Activated T-cell treated with anti-CD3 and anti-CD28 coated beads for 4 hours (primary cell): ENCODE data around the gene AGTRAP.

ENCODE experiments used
- DNase-seq: peaks from one replicate; pipeline ENCODE4 v3.0.0-alpha.2; 2020

Gene AGTRAP

DNA sequence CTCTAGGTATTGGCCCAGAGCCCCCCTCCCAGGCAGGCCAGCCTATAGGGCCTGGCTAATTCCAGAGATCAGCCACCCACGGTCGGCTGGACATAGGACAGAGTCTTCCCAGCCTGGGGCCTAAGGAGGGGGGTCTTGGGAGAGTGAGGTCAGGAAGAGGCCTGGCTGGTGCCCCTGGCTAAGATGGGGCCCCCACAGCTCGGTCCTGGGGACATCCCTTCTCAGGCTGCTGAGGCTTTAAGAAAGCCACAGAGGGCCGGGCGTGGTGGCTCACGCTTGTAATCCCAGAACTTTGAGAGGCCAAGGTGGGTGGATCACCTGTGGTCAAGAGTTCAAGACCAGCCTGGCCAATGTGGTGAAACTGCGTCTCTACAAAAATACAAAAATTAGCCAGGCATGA, 28.6 kb downstream of the AGTRAP start:
- no peak for DNase-seq

DNA sequence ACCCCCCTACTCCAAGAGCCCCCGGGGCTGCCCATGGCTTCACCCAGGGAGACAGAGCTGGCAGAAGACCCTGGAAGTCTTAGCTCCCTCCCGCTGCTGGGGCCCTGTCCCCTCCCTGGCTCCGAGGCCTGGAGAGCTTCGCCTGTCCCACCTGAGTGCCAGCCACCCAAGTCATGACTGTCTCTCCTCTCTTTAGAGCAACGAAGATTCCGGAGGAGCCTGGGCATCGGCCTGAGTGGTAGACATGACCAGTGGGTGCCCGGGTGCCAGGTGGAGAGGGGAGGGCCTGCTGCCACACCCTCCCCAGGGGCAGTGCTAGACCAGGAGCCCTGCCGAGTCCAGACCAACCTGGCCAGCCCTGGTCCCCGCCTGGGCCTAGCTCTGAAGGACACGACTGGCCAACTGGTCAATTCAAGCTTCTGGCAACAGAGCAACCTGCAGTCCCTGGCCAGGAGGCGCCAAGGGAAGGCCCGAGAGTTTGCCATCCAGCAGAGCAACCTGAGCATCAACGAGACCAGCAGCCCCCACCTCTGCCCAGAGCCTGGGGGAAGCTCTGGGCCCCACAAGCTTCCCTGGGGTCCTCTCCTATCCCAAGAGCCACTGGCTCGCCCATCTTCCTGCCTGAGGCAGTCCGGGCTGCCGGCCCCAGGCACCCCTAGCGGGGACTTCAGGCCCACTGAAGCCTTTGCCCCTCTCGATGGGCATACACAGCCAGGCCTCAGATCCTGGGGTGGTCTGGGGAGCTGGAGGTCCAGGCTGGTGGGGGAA, 29.9 kb downstream of the AGTRAP start:
- no peak for DNase-seq

GRCh38 chr1:11766429-11766776, 30.5 kb downstream of the AGTRAP start:
- no peak for DNase-seq

DNA sequence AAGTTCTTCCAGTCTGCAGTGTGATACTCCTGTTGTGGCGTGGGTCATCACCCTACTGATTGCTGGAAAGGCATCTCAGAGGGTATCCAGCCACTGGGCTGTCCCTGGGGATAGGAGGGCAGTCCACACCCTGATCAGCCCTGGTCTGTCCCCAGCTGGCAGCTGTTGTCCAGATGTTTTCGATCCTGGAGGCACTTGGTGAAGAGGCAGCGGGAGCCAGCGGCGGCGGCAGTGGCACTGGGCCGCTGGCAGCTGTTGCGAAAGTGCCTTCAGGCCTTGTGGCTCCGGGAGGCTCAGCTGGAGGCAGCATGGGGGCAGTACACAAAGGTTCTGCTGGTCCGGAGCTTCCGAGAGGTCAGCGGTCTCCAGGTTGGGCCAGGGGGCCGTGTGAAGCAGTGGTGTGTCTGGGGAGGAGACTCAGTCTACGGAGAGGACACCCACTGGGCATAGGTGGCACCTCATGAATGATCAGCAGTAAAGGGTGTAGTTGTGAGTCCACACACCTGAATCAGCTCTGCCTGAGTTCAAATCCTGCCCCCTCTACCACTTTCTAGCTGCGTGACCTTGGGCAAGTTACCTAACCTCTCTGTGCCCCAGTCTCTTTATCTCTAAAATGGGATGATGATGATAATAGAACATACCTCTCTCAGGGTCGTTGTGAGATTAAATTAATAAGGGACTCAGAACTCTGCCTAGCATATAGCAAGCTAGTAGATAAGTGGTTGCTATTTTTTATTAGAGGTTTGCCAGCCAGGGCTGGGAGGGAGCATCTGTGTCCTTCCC, 32.2 kb downstream of the AGTRAP start:
- no peak for DNase-seq

- no peak for DNase-seq
These were observed 32.9 kb downstream of the AGTRAP start for GRCh38 chr1:11768821-11769220.

DNA sequence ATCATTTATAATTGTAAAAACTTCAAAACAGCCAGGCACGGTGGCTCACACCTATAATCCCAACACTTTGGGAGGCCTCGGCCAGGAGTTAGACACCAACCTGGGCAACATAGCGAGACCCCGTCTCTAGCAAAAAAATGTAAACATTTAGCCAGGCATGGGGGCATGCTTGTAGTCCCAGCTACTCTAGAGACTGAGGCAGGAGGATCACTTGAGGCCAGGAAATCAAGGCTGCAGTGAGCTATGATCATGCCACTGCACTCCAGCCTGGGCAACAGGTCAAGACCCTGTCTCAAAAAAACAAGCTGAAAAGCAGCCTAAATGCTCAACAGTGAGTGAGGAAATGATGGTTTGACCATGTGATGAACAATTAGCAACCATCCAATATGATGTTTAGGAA, 33.3 kb downstream of the AGTRAP start:
- DNase-seq: no peak

DNA sequence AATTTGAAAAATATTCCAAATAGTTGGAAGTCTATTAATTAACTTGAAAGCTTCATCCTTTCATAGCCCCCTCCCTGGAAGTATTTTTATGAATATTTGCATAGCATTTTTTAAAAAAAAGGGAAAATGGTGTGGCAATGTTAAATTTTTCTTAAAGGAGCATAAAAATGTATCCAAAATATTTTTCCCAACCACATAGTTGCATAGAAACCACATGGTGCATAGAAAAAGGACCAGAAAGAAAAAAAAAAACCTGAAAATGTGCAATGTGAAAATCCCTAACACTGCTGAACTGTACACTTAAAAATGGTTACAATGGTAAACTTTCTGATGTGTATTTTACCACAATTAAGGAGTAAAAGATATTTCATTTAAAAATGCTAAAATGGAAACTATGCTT, 34.1 kb downstream of the AGTRAP start:
- no peak for DNase-seq

GRCh38 chr1:11771481-11772043, 35.6 kb downstream of the AGTRAP start:
- DNase-seq: no peak

DNA sequence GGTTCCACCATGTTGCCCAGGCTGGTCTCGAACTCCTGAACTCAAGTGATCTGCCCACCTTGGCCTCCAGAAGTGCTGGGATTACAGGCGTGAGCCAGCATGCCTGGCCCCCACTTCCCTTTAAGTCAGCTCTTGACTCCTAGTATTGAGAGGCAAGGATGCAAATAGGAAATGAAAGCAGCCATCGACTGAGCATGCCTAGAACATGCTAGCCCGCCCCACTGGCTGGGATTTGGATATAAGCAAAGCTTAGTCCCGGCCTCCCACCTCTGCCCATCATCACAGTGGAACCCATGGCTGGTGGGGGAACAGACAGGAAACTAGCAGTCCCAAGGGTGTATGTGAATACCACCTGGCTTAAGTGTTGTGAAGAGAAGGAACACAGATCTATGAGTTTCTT, 36.5 kb downstream of the AGTRAP start:
- DNase-seq: no peak

GRCh38 chr1:11774753-11775152, 38.8 kb downstream of the AGTRAP start:
- no peak for DNase-seq

DNA sequence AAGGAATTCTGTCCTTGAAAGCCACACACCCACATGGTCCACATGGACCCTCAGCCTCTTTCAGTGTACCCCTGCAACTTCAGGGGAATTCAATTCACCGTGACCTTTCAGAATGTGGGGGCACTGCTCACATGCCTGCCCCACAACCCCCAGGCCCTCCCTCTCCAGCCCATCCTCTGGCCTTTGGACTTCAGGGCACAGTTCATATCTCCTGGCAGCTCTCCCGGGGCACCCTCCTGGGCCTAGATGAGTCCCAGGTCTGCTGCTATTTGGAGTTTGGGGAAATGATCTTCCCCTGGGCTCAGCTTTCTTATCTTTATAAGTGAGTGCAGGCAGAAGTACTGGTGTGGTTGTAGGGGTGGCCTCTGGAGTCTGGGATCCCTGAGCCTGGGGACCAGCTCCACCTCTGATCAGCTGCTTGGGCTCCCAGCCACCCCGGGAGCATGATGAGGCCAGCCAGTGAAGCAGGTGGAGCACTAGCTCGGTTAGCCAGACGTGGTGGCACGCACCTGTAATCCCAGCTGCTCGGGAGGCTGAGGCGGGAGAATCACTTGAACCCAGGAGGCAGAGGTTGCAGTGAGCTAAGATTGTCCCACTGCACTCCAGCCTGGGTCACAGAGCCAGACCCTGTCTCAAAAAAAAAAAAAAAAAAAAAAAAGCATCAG, 41.9 kb downstream of the AGTRAP start:
- no peak for DNase-seq

DNA sequence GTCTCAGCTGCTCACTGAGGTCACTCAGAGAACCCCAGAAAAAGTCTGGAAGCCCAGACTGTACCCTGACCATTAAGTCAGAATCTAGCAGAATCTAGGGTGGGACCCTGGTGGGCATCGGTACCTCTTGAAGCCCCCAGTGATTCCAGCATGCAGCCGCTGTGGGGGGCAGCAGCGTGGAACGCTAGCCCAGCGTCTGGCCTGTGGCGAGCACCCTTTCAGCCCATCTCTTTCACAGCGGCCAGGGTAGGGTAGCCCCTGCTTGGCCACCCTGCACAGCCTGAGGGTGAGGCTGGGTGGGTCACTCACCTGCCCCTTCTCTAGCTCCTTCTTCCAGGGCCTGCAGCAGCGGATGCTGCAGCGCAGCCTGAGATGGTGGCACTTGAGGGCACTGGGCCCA, 42.4 kb downstream of the AGTRAP start:
- no peak for DNase-seq

- DNase-seq: no peak
These were observed 43.1 kb downstream of the AGTRAP start for GRCh38 chr1:11778844-11779623.

DNA sequence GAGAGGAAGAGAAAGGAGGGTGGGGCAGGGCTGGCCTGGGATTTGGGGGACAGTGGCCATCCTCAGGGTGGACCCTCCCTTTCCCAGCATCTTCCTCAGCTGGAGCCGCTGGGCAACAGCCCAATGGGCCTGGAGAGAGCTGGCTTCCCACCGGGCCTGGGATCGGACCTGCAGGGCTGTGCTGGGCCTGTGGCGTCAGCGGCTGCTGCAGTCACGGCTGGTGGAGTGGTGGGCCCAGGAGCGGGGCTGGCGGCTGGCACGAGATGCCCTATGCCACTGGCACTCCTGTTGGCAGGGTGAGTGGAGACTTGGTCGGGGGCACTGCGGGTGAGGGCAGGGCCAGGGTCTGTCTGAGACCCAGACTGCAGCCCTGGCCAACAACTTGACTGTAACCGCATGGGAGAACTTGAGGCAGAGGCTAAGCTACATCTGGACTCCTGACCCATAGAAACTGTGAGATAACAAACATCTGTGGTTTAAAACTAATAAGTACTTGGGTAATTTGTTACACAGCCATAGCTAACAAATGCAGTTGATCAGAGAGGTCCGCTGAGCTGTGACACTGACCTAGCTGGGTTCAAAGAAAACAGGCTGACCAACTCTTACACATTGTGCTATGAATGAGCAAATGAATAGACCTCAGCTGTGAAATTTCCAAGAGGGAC, 43.9 kb downstream of the AGTRAP start:
- DNase-seq: no peak

DNA sequence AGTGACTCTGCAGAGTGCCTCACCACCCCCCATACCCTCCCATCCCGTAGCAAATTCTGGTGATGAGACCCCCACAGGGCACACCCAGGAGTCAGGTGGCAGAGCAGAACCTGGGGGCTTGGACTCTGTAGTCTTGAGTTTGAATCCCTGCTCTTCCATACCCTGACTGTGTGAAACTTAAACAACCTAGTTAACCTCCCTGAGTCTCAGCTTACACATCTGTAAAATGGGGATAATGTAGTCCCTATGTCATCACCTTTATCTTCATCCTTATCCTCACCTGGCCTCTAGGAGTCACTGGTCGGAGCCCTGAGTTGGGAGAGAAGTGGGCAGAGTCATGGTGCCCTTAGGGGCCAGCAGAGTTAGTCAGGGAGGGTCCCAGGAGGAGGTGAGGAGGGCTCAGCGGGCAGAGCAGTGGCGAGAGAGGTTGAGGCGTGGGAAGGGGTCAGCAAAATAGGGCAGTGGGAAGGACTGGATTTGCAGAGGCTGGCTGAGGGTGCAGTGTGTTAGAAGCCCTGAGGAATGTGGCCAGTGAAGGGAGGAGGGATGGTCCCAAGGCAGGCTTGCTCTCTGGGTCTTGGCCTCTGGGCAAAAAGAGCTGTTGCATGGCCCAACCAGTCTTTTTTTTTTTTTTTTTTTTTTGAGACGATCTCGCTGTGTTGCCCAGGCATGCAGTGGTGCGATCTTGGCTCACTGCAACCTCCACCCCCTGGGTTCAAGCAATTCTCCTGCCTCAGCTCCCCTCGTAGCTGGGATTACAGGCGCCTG, 44.6 kb downstream of the AGTRAP start:
- DNase-seq: no peak

DNA sequence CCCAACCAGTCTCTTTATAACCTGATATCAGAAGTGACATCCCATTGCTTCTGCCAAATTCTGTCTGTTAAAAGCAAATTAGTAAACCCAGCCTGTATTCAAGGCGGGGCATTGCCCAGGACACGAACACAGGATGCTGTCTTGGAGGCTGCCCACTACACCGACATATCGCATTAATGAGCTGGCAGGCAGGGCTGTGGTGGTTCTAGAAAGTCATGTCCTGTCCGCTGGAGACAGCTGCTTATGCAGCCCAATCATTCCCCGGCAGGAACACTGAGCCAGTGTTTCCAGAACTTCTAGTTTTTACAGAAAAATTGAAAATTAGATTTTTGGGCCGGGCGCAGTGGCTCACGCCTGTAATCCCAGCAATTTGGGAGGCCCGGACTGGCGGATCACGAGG, 45.4 kb downstream of the AGTRAP start:
- no peak for DNase-seq

DNA sequence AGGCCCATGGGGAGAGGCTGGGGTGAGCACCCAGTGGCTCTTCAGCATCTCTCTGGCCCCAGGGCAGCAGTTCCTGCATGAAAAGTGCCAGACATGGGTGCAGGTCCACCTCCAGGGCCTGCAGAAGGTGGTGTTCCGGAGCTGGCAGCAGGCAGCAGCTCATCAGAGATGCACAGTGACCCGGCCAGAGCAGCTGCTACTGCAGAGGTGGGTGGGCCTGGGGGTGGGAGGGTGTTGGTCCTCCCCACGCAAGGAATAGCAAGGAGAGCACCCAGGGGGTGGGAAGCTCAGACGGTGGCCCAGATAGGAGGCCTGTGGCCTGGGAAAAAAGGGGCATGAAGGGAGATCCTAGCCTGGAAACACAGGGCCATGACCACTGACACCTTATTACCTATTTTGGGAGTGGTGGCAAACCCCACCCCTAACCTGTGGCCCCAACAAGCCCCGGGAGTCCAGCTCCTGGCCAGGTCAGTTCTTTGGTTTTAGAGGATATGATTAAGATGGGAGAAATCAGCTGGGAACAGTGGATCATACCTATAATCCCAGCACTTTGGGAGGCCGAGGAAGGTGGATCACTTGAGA, 46.3 kb downstream of the AGTRAP start:
- DNase-seq: no peak

- DNase-seq: no peak
These were observed 47.6 kb downstream of the AGTRAP start for GRCh38 chr1:11783556-11783955.

GRCh38 chr1:11784256-11784992, 48.5 kb downstream of the AGTRAP start:
- no peak for DNase-seq

- no peak for DNase-seq
These were observed 49.2 kb downstream of the AGTRAP start for GRCh38 chr1:11784993-11785769.
